H1 (cell line): ENCODE results near the gene THPO. TPM values are rescaled to one million over a fixed set of nuclear protein-coding genes. Genes with fewer than 3 reads are reported as not detected.

Experiments used
- CTCF ChIA-PET: fragments of 300-600 bp; sonication (Branson Sonifier 250); formaldehyde crosslinking; loops from one replicate; lab custom pipeline; 2021; ENCODE audit not compliant: partially characterized antibody; lab: Charles Lee
- POLR2A ChIA-PET: fragments of 300-600 bp; sonication (Branson Sonifier 250); formaldehyde crosslinking; loops from one replicate; lab custom pipeline; 2021; ENCODE audit warnings: inconsistent platforms; ENCODE audit not compliant: partially characterized antibody; lab: Charles Lee
- DNase-seq, 2 experiments: peaks; one replicate each; pipeline versions ENCODE4 v3.0.0 to v3.0.0-alpha.2; 2010 to 2022; ENCODE audit warnings: low spot score in 2 of 2, low read depth in 1 of 2, mixed read lengths in 1 of 2
- FAIRE-seq: peaks from 2 replicates; lab custom pipeline; 2011; peaks lifted over from hg19 to GRCh38; lab: Jason Lieb, UNC
- H2AFZ ChIP-seq: 2 replicates; pipeline ENCODE4 v1.8.1; 2012; ENCODE audit warnings: low read length, inconsistent platforms
- H2AK5ac ChIP-seq: 2 replicates; pipeline ENCODE4 v1.6.1; 2013; ENCODE audit warnings: low read depth, low read length
- H2BK120ac ChIP-seq: replicated peaks from 2 replicates; pipeline ENCODE3; 2013; ENCODE audit warnings: low read depth, low read length, inconsistent platforms
- H2BK12ac ChIP-seq: 2 replicates; pipeline ENCODE4 v1.6.1; 2013; ENCODE audit warnings: low read depth, low read length
- H2BK15ac ChIP-seq: 2 replicates; pipeline ENCODE4 v1.6.1; 2013; ENCODE audit warnings: low read length
- H2BK20ac ChIP-seq: 2 replicates; pipeline ENCODE4 v1.6.1; 2013; ENCODE audit warnings: low read length
- H2BK5ac ChIP-seq: 2 replicates; pipeline ENCODE4 v1.6.1; 2013; ENCODE audit warnings: low read depth, low read length
- H3K14ac ChIP-seq: 2 replicates; pipeline ENCODE4 v1.6.1; 2013; ENCODE audit warnings: inconsistent platforms; ENCODE audit not compliant: insufficient read length
- H3K18ac ChIP-seq: 2 replicates; pipeline ENCODE4 v1.6.1; 2013; ENCODE audit warnings: low read length; ENCODE audit errors: extremely low read depth
- H3K23ac ChIP-seq: 2 replicates; pipeline ENCODE4 v1.6.1; 2013; ENCODE audit warnings: inconsistent platforms; ENCODE audit not compliant: insufficient read length
- H3K23me2 ChIP-seq: 2 replicates; pipeline ENCODE4 v1.6.1; 2013; ENCODE audit warnings: low read depth, low read length
- H3K27ac ChIP-seq: 2 replicates; pipeline ENCODE4 v1.6.1; 2011; ENCODE audit warnings: low read depth, low read length, inconsistent platforms
- H3K27me3 ChIP-seq, 4 experiments: replicated peaks in 1 of 4; 1 replicate in 1 of 4; 2 replicates in 3 of 4; pipeline versions ENCODE4 v1.6.1 to v1.8.1; 2011 to 2013; ENCODE audit warnings: low read length in 3 of 4, mild to moderate bottlenecking in 3 of 4, inconsistent platforms in 2 of 4, mixed read lengths in 2 of 4, moderate library complexity in 1 of 4; ENCODE audit not compliant: control insufficient read depth in 3 of 4, insufficient read depth in 3 of 4; ENCODE audit errors: extremely low read depth in 1 of 4
- H3K36me3 ChIP-seq, 4 experiments: 2 replicates each; pipeline versions ENCODE4 v1.6.1 to v1.8.1; 2011 to 2013; ENCODE audit warnings: mild to moderate bottlenecking in 4 of 4, low read length in 3 of 4, moderate library complexity in 2 of 4, control low read depth in 1 of 4, inconsistent platforms in 1 of 4; ENCODE audit not compliant: insufficient read depth in 4 of 4, control insufficient read depth in 2 of 4
- H3K4ac ChIP-seq: replicated peaks from 2 replicates; pipeline ENCODE3; 2013; ENCODE audit warnings: low read length, low read depth, mixed read lengths, inconsistent platforms; ENCODE audit not compliant: insufficient read length
- H3K4me1 ChIP-seq, 4 experiments: replicated peaks in 1 of 4; 1 replicate in 1 of 4; 2 replicates in 3 of 4; pipeline versions ENCODE4 v1.6.1 to v1.8.1; 2011 to 2013; ENCODE audit warnings: low read length in 3 of 4, inconsistent platforms in 2 of 4, mixed read lengths in 1 of 4; ENCODE audit not compliant: insufficient read depth in 4 of 4, control insufficient read depth in 3 of 4
- H3K4me2 ChIP-seq, 2 experiments: 2 replicates each; pipeline versions ENCODE4 v1.6.1 to v1.8.1; 2011 to 2013; ENCODE audit warnings: low read depth in 2 of 2, low read length in 2 of 2, control low read depth in 1 of 2, inconsistent platforms in 1 of 2, mild to moderate bottlenecking in 1 of 2; ENCODE audit not compliant: insufficient read depth in 1 of 2
- H3K4me3 ChIP-seq, 4 experiments: fragments of 200-600, 300-600 bp in 1 of 4; sonication (generic), shearing (Covaris generic), sonication (Bioruptor Twin) in 1 of 4; 2 replicates each; pipeline versions ENCODE4 v1.5.1 to v1.8.1; 2011 to 2016; ENCODE audit warnings: low read length in 4 of 4, low read depth in 3 of 4, control low read depth in 2 of 4, inconsistent platforms in 2 of 4, mild to moderate bottlenecking in 2 of 4, mixed read lengths in 1 of 4, moderate library complexity in 1 of 4; ENCODE audit not compliant: insufficient read depth in 2 of 4; ENCODE audit errors: extremely low read depth in 1 of 4
- H3K56ac ChIP-seq: replicated peaks from 2 replicates; pipeline ENCODE3; 2013; ENCODE audit warnings: low read depth, mild to moderate bottlenecking, mixed read lengths, low read length, inconsistent platforms; ENCODE audit not compliant: insufficient read length
- H3K79me1 ChIP-seq: 2 replicates; pipeline ENCODE4 v1.6.1; 2013; ENCODE audit warnings: low read depth, low read length, control low read depth
- H3K79me2 ChIP-seq, 2 experiments: 2 replicates each; pipeline versions ENCODE4 v1.6.1 to v1.8.1; 2012 to 2013; ENCODE audit warnings: low read length in 2 of 2, mild to moderate bottlenecking in 2 of 2, inconsistent platforms in 1 of 2; ENCODE audit not compliant: insufficient read depth in 2 of 2, control insufficient read depth in 1 of 2
- H3K9ac ChIP-seq, 4 experiments: replicated peaks in 1 of 4; 1 replicate in 1 of 4; 2 replicates in 3 of 4; pipeline versions ENCODE4 v1.6.1 to v1.8.1; 2011 to 2013; ENCODE audit warnings: low read depth in 3 of 4, low read length in 3 of 4, control low read depth in 2 of 4, mild to moderate bottlenecking in 2 of 4, moderate library complexity in 2 of 4, inconsistent platforms in 1 of 4; ENCODE audit errors: extremely low read depth in 1 of 4
- H3K9me3 ChIP-seq, 2 experiments: 2 replicates each; pipeline versions ENCODE4 v1.6.1 to v1.8.1; 2012 to 2013; ENCODE audit warnings: mild to moderate bottlenecking in 2 of 2, moderate library complexity in 2 of 2, control low read depth in 1 of 2, inconsistent platforms in 1 of 2, low read depth in 1 of 2, low read length in 1 of 2, mixed read lengths in 1 of 2; ENCODE audit not compliant: insufficient read depth in 2 of 2
- H4K20me1 ChIP-seq, 2 experiments: replicated peaks in 1 of 2; 2 replicates each; pipeline versions ENCODE3 to v1.8.1; 2011 to 2013; ENCODE audit warnings: inconsistent platforms in 2 of 2, low read length in 2 of 2, mild to moderate bottlenecking in 1 of 2; ENCODE audit not compliant: insufficient read depth in 2 of 2, control insufficient read depth in 1 of 2
- H4K5ac ChIP-seq: 2 replicates; pipeline ENCODE4 v1.6.1; 2013; ENCODE audit warnings: low read length, low read depth, mixed read lengths, inconsistent platforms; ENCODE audit not compliant: insufficient read length
- H4K8ac ChIP-seq: 2 replicates; pipeline ENCODE4 v1.8.0; 2013; ENCODE audit warnings: mild to moderate bottlenecking, moderate library complexity, low read length, inconsistent platforms; ENCODE audit not compliant: insufficient read depth; ENCODE audit errors: extremely low read depth
- H4K91ac ChIP-seq: replicated peaks from 2 replicates; pipeline ENCODE3; 2013; ENCODE audit warnings: low read length, mixed read lengths, inconsistent platforms; ENCODE audit not compliant: insufficient read length
- SAP30 ChIP-seq: fragments of 300-600 bp; sonication (generic); IDR thresholded peaks from 2 replicates; pipeline ENCODE4 v1.7.1; 2012; ENCODE audit warnings: low read length, moderate library complexity, mild to moderate bottlenecking, inconsistent platforms; ENCODE audit not compliant: insufficient read depth, insufficient replicate concordance
- WGBS, 2 experiments: shearing (Covaris generic) in 1 of 2; methylation state at CpG; one replicate each; pipeline versions ENCODE4 v1.1.6 to v1.1.7; 2013 to 2015; ENCODE audit warnings: low lambda C conversion rate in 2 of 2, mixed read lengths in 2 of 2, inconsistent platforms in 1 of 2, low coverage in 1 of 2, missing lambda C conversion rate in 1 of 2; ENCODE audit not compliant: insufficient replicate concordance in 2 of 2, insufficient coverage in 1 of 2, insufficient read length in 1 of 2; ENCODE audit errors: extremely low coverage in 1 of 2, missing lambda C conversion rate in 1 of 2; 5-methylcytosine and 5-hydroxymethylcytosine counted together
- polyA plus RNA-seq, 7 experiments: library from polyadenylated mRNA; depleted of rRNA in 3 of 7; stranded (reverse) in 5 of 7; unstranded in 2 of 7; fragments of >200 nt in 5 of 7; fragments of 200-250 nt in 2 of 7; gene quantifications; 1 replicate in 5 of 7; 2 replicates in 1 of 7; 4 replicates in 1 of 7; pipeline versions ENCODE4 v1.2.1 to v1.2.3, GENCODE V29; 2011 to 2013; ENCODE audit warnings: missing spikeins in 2 of 7, mixed read lengths in 2 of 7
- total RNA-seq: library from RNA; stranded (reverse); fragmentation: NEBNext Ultra II Directional; extraction: Animal tissue kit (Norgen Biotek cat#: 25700); gene quantifications from 2 replicates; pipeline ENCODE4 v1.2.1, GENCODE V29; 2021

Gene THPO
- total and polyA plus RNA-seq, 2 of the 8 experiments (the other 6 are each of a cell fraction or from before 2014, with no cell fraction given), result 0.82 to 1.2 TPM

GRCh38 chr3:184372911-184373310 is 5.1 kb downstream of the THPO start:
- H3K4me1 ChIP-seq, result peaks cover 4 to 14% (median 12%) of the 10 kb centered on the region in 4 experiments
- no peak overlapping the region for H2BK20ac ChIP-seq
- no peak overlapping the region for H2BK5ac ChIP-seq
- TF ChIP-seq SAP30, result no peak
- no peaks in the 10 kb centered on the region for H3K79me2 ChIP-seq
- H3K56ac ChIP-seq, result no peak overlapping the region
- 96% methylated on average over 4 of the region's 5 CpGs; no CpG with 5 or more reads in 1 of the 2 experiments for WGBS, 2 experiments
- no peak overlapping the region for H4K91ac ChIP-seq
- no peak overlapping the region for H3K4me2 ChIP-seq
- no peaks in the 10 kb centered on the region for H3K79me1 ChIP-seq
- no peak overlapping the region for H2AFZ ChIP-seq
- ChIA-PET CTCF (interaction anchor here (0.9 to 11.5 kb wide), 28 partner anchors 9 to 184 kb away, joined by 3 to 223 read pairs (median 14); partner anchors contain the start of genes CHRD, CLCN2 and FAM131A), POLR2A (interaction anchor here (0.6 to 4.2 kb wide), 4 partner anchors 11 to 293 kb away, joined by 3 to 32 read pairs (median 3); partner anchors contain the start of genes CLCN2 and POLR2H)
- H3K23me2 ChIP-seq, result no peaks in the 10 kb centered on the region; the same call in 1 of the 2 replicates
- peaks cover 0 to 3% (median 2%) of the 10 kb centered on the region in 4 experiments; a peak in 4 of 7 replicates for H3K27me3 ChIP-seq
- H3K18ac ChIP-seq, result no peak overlapping the region
- no peak overlapping the region; the same call in 1 of the 2 replicates for H2BK15ac ChIP-seq
- no peak for FAIRE-seq
- H3K36me3 ChIP-seq, result peaks cover 2 to 10% (median 8%) of the 10 kb centered on the region in 4 experiments; a peak in 7 of 8 replicates
- H3K27ac ChIP-seq, result no peak overlapping the region
- no peak for DNase-seq
- H3K9ac ChIP-seq, result no peak overlapping the region
- peaks cover 0 to 9% of the 10 kb centered on the region in 2 experiments for H4K20me1 ChIP-seq
- no peak overlapping the region for H3K14ac ChIP-seq
- no peak overlapping the region for H4K8ac ChIP-seq
- no peak overlapping the region for H3K23ac ChIP-seq
- H3K4ac ChIP-seq, result no peak overlapping the region
- no peak overlapping the region for H4K5ac ChIP-seq
- no peak overlapping the region for H2BK120ac ChIP-seq
- H3K4me3 ChIP-seq, result no peak overlapping the region
- H2BK12ac ChIP-seq, result no peak overlapping the region
- no peak overlapping the region for H2AK5ac ChIP-seq
- no peaks in the 10 kb centered on the region for H3K9me3 ChIP-seq
